Measurements from ENCODE around the gene USP7.

DNA sequence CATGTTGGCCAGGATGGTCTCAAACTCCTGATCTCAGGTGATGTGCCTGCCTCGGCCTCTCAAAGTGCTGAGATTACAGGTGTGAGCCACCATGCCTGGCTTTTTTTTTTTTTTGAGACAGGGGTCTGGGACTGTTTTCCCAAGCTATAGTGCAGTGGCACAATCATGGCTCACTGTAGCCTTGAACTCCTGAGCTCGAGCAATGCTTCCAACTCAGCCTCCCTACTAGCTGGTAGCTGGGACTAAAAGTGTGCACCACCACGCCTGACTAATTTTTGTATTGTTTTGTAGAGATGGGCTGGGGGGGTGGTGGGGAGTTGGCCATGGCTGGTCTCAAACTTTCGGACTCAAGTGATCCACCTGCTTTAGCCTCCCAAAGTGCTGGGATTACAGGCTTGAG is 36.1 kb upstream of the USP7 start:
- no peak for TF ChIP-seq EZH2 (IDR thresholded peaks at IDR 0.05; ENCODE audit: borderline replicate concordance, control insufficient read depth, low read depth, low read length)
- TF ChIP-seq HDAC2 (IDR thresholded peaks at IDR 0.05): no peak
- no peak for TF ChIP-seq CREB1 (IDR thresholded peaks at IDR 0.05; ENCODE audit: low read depth)
- no peak for TF ChIP-seq MAX (IDR thresholded peaks at IDR 0.05; ENCODE audit: low read depth, low read length)
- TF ChIP-seq CTCF (IDR thresholded peaks at IDR 0.05 in 2 of 3, conservative IDR thresholded peaks at IDR 0.05 in 1 of 3; ENCODE audit: control insufficient read depth in 2 of 3, extremely low read depth in 1 of 3, insufficient read depth in 1 of 3, low read depth in 3 of 3, low read length in 3 of 3): no peak
- TF ChIP-seq, protein P1, sequence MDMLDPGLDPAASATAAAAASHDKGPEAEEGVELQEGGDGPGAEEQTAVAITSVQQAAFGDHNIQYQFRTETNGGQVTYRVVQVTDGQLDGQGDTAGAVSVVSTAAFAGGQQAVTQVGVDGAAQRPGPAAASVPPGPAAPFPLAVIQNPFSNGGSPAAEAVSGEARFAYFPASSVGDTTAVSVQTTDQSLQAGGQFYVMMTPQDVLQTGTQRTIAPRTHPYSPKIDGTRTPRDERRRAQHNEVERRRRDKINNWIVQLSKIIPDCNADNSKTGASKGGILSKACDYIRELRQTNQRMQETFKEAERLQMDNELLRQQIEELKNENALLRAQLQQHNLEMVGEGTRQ (IDR thresholded peaks at IDR 0.05; ENCODE audit: borderline replicate concordance, low read depth, low read length): no peak
- no peak for TF ChIP-seq ATF7 (IDR thresholded peaks at IDR 0.05; ENCODE audit: low read depth)
- TF ChIP-seq STAT1 (conservative IDR thresholded peaks at IDR 0.05): no peak
- TF ChIP-seq POLR2A (IDR thresholded peaks at IDR 0.05; ENCODE audit: low read depth, low read length): no peak

Data from GM12878 (cell line).